ENCODE results near the gene AZGP1. TPM values are rescaled to one million over a fixed set of nuclear protein-coding genes. Genes with fewer than 3 reads are reported as not detected.

The AZGP1 gene
- total RNA-seq, 1 donor from 2014 or later: not detected

- no peak for TF ChIP-seq CTCF (IDR thresholded peaks at IDR 0.05)
Measured at GRCh38 chr7:99930376-99930775, 45.5 kb downstream of the AZGP1 start.

GRCh38 chr7:99929730-99930053 is 46.1 kb downstream of the AZGP1 start:
- H3K4me3 ChIP-seq: no peak overlapping the region

More at GRCh38 chr7:99930376-99930775, 45.5 kb downstream of the AZGP1 start:
- no peak overlapping the region for H3K27ac ChIP-seq
- no peaks in the 10 kb centered on the region for H3K27me3 ChIP-seq
- DNase-seq (ENCODE audit: low spot score in 2 of 2): no peak
- no peaks in the 10 kb centered on the region for H3K36me3 ChIP-seq
- H3K4me1 ChIP-seq: no peaks in the 10 kb centered on the region
- intact Hi-C loops (cut with DNase I): no loop called here
- H3K4me3 ChIP-seq: no peak overlapping the region
- no peaks in the 10 kb centered on the region for H3K9me3 ChIP-seq

GRCh38 chr7:99928994-99929729 is 46.7 kb downstream of the AZGP1 start, which contains the start of gene GJC3:
TSS of gene GJC3 (minus strand) at chr7:99929620. CDS start at chr7:99929620, 0 bp downstream.
- no peak within 1 kb of the TSS for H3K27ac ChIP-seq
- peak in 1 of 2 donors; percentile 64 for DNase-seq (ENCODE audit: low spot score in 2 of 2)
- H3K27me3 ChIP-seq: no peaks in the 10 kb centered on the region
- TF ChIP-seq CTCF (IDR thresholded peaks at IDR 0.05): no peak
- intact Hi-C loops (cut with DNase I): no loop called here
- no peak within 1 kb of the TSS for H3K4me3 ChIP-seq
- H3K4me1 ChIP-seq: no peaks in the 10 kb centered on the region
- no peaks in the 10 kb centered on the region for H3K9me3 ChIP-seq
- H3K36me3 ChIP-seq: no peaks in the 10 kb centered on the region

More at GRCh38 chr7:99929730-99930053, 46.1 kb downstream of the AZGP1 start:
- Histone ChIP-seq H3K27me3 (no peaks in the 10 kb centered on the region), H3K9me3 (no peaks in the 10 kb centered on the region), H3K27ac (no peak overlapping the region), H3K4me1 (no peaks in the 10 kb centered on the region), H3K36me3 (no peaks in the 10 kb centered on the region)
- intact Hi-C loops (cut with DNase I): no loop called here
- no peak for DNase-seq (ENCODE audit: low spot score in 2 of 2)
- no peak for TF ChIP-seq CTCF (IDR thresholded peaks at IDR 0.05)

- no peaks in the 10 kb centered on the region for H3K36me3 ChIP-seq
- H3K4me3 ChIP-seq: no peak overlapping the region
- H3K4me1 ChIP-seq: no peaks in the 10 kb centered on the region
- H3K27ac ChIP-seq: no peak overlapping the region
- no peak for TF ChIP-seq CTCF (IDR thresholded peaks at IDR 0.05)
- H3K9me3 ChIP-seq: no peaks in the 10 kb centered on the region
- no peak for DNase-seq (ENCODE audit: low spot score in 2 of 2)
- intact Hi-C loops (cut with DNase I): no loop called here
- H3K27me3 ChIP-seq: no peaks in the 10 kb centered on the region
Measured at GRCh38 chr7:99928188-99928587, 47.6 kb downstream of the AZGP1 start.

- Histone ChIP-seq H3K27ac (no peak overlapping the region), H3K27me3 (no peaks in the 10 kb centered on the region), H3K4me1 (no peaks in the 10 kb centered on the region), H3K36me3 (no peaks in the 10 kb centered on the region), H3K4me3 (no peak overlapping the region), H3K9me3 (no peaks in the 10 kb centered on the region)
- no peak for TF ChIP-seq CTCF (IDR thresholded peaks at IDR 0.05)
- intact Hi-C loops (cut with DNase I): no loop called here
- DNase-seq (ENCODE audit: low spot score in 2 of 2): no peak
Measured at GRCh38 chr7:99927536-99927935, 48.3 kb downstream of the AZGP1 start.

All from ascending aorta (tissue), 2 donors.